Esophagus squamous epithelium (tissue), 4 donors: Measurements from ENCODE around the gene ADAMTSL1.

ENCODE experiments used
- CTCF ChIP-seq, 6 experiments: fragments of 450-650 bp in 4 of 6; fragments of 200-600 bp in 2 of 6; sonication (generic) in 2 of 6; IDR thresholded peaks; one replicate each; pipeline ENCODE4 v1.5.1; 2016 to 2019; ENCODE audit warnings: antibody characterized with exemption in 6 of 6, mild to moderate bottlenecking in 4 of 6, moderate library complexity in 4 of 6
- POLR2A ChIP-seq, 4 donors: fragments of 450-650 bp; IDR thresholded peaks; one replicate each; pipeline ENCODE4 v1.6.1; 2017; ENCODE audit warnings: antibody characterized with exemption in 4 of 4, mild to moderate bottlenecking in 4 of 4, moderate library complexity in 3 of 4

- TF ChIP-seq CTCF (IDR thresholded peaks at IDR 0.05) (no peak), POLR2A (IDR thresholded peaks at IDR 0.05) (no peak)
Measured at GRCh38 chr9:18855656-18856055, 381.7 kb downstream of the ADAMTSL1 start.
